GM21381 (cell line): ENCODE measurements around the gene SKA1.
A peak's percentile ranks its signal among the peaks of the same experiment; 100 is the strongest.

Experiments
- ATAC-seq: cut with Tn5 transposase; IDR thresholded peaks from one replicate; pipeline ENCODE4 v1.9.1; 2021; ENCODE audit warnings: mild to moderate bottlenecking, moderate library complexity; ENCODE audit not compliant: unreplicated experiment

The SKA1 gene, protein sequence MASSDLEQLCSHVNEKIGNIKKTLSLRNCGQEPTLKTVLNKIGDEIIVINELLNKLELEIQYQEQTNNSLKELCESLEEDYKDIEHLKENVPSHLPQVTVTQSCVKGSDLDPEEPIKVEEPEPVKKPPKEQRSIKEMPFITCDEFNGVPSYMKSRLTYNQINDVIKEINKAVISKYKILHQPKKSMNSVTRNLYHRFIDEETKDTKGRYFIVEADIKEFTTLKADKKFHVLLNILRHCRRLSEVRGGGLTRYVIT

DNA sequence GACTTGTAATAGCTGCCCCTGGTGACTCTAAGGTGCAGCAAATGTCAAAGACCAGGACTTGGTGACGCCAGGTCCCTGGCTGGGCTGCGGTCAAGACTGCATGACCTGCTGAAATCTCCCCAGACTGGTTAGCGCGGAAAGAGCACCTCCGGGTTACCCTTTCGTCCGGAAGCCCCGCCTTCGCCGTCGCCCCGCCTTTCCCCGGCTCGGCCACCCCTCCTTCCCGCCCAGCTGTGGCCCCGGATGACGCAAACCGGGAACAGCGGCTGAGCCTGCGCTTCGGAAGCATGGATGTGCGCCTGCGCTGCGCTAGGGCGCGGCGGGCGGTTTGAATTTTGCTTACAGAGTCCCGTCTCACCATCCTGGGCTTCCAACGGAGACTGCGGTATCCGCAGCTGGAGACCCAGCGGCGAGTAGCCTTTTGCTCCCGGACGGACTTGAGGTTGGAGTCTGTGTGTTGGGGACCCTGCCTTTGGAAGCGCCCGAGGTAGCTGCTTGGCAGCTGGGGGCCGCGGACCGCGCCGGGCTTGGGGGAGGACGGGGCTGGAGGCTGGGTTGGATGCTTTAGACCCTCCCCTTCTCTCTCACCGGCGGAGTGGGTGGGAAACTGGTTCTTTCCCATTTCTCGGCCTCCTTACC is at the start of gene SKA1:
Gene SKA1, plus strand, starts transcription at position 294 of the 639 bp plus-strand sequence. CDS start 785 bp downstream, outside the sequence.
- peak; percentile 96 for ATAC-seq

DNA sequence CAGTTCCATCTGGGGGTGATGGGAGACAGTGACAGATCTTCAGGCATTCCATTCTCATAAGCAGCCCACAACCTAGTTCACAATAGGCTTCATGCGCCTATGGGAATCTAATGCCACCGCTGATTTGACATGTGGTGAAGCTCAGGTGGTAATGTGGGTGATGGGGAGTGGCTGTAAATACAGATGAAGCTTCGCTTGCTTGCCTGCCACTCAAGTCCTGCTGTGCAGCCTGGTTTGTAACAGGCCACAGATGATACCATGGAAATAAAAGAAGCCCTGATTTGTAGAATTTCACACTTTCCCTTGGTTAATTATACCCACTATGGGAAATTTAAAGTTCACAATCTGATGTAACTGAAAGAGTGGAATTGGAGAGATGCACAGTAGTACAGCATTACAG is 46.9 kb upstream of the SKA1 start:
- no peak for ATAC-seq

DNA sequence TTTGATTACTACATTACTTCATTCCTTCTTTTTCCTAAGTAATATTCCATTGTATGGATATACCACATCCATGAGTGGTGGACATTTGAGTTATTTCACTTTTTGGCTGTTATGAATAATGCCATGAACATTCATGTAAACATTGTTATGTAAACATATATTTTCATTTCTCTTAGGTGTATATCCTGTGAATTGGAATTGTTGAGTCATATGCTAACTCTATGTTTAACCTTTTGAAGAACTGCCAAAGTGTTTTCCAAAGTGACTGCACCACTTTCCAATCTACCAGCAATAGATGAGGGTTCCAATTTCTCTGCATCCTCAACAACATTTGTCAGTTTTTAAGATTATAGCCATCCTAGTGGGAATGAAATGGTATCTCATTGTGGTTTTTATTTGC is 44.7 kb upstream of the SKA1 start:
- ATAC-seq: no peak

DNA sequence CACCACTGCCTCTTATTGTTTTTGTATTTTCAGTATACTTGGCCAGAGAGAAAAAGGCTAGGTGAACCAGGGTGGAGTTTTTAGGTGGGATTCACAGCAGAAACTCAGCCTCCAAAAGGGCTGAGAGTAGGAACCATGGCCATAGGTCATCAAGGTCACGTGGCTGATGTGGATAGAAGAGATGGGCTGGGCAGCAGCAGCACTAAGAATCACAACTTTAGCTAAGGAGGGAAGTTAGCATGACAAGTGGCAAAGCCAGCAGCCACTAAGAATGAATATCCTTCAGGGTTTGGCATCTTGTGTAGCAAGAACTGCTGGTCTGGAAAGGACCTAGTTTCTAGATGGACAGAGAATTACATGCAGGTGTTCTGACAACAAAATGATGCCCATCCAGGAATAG is 43.2 kb upstream of the SKA1 start:
- ATAC-seq: no peak

DNA sequence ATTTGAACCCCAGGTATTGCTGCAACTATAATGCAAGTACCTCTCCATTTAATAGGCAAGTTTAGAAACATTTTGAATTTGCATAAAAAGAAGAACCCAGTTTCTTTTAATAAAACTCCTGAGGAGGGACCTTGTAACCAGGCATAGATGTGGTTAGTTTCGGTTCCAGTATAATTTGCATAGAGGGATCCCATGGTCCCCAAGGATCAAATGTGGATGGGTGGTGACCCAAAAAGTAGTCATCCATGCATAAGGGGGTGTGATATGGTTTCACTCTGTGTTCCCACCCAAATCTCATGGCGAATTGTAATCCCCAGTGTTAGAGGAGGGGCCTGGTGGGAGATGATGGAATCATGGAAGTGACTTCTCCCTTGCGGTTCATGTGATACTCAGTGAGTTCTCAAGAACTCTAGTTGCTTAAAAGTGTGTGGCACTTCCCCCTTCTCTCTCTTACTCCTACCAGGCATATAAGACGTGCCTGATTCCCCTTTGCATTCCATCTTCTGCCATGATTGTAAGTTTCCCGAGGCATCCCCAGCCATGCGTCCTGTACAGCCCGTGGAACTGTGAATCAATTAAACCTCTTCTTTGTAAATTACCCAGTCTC is 40.2 kb upstream of the SKA1 start:
- ATAC-seq: peak; percentile 73

DNA sequence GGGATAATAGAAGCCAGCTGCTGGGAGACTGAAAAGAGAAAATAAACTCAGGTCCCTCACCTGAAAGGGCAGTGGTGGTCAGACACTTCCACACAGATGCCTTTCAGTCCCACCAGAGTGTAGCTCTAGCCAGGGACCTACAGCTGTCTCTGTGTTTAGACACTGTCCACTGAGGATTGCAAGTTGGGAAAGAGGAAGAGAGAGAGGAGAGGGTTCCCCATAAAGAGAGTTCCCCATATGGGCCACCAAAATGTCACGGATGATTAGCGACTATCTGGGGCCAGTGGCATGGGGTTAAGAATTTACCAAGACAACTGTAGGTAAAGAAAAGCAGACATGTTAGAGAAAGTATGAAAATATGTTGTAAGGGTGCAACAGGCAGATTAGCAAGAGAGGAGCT is 36.7 kb upstream of the SKA1 start:
- ATAC-seq: no peak

DNA sequence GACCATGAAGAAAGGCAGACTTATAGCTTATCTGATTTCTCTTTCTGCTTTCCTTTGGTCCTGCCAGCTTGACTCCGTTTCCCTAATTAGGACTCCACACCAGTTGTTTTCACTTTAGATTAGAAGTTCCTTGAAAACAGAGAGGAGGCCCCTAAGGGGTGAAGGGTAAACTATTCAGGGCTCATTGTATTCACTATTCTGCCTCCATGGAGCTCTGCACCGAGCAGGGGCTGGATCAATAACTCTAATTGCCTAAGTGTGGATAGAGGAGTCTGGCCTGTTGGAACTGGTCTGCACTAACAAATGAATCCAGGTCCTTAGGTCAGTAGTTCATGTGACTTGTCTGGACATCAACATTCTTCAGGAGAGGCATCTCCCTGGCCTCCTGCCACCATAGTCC is 36.1 kb upstream of the SKA1 start:
- ATAC-seq: no peak

DNA sequence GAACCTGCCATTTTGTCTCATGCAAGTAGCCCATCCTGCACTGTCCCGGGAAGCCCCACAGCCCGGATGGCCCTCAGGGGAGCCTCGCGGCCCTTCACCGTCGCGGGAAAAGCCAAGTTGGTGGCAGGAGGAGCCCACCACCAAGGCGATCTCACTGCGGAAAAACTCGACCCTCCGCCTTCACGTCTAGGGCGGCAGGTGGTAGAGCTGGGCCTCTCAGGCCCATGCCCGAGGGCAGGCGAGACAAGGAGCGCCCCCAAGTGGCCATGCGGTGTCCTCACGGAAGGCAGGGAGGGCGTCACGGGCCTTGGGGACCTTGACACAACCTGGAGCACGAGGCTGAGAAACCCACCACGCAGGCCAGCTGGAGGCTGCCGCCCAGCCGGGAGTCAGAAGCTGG is 34.8 kb upstream of the SKA1 start:
- no peak for ATAC-seq

DNA sequence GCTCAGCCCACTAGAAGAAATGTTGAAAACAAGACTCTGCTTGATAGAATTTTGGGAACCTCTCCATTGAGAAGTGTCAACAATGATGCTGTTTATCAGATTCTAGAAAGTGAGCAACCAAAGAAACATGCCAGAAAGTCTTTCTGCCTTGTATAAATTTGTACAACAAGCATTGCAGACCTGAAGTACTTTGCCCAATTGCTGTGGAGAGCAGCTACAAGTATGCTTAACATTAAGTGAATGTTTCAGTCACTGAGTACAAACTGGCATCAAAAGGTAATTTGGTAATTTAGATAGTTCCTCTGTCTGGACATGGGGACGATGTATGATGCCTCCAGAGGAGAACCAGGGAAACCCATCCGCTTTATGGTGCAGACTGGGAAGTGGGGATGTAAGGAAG is 33.4 kb upstream of the SKA1 start:
- ATAC-seq: no peak

DNA sequence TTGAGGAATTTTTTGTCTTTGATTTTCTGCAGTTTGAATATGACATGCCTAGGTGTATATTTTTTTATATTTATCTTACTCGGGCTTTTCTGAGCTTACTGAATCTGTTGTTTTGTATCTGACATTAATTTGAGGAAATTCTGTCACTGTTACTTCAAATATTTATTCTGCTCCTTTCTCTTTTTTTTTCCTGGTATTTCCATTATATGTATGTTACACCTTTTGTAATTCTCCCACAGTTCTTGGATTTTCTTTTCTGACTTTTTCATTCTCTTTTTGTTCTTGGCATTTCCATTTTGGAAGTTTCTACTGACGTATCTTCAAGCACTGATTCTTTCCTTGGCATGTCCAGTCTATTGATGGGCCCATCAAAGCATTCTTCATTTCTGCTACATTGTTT is 24.1 kb upstream of the SKA1 start:
- ATAC-seq: no peak

DNA sequence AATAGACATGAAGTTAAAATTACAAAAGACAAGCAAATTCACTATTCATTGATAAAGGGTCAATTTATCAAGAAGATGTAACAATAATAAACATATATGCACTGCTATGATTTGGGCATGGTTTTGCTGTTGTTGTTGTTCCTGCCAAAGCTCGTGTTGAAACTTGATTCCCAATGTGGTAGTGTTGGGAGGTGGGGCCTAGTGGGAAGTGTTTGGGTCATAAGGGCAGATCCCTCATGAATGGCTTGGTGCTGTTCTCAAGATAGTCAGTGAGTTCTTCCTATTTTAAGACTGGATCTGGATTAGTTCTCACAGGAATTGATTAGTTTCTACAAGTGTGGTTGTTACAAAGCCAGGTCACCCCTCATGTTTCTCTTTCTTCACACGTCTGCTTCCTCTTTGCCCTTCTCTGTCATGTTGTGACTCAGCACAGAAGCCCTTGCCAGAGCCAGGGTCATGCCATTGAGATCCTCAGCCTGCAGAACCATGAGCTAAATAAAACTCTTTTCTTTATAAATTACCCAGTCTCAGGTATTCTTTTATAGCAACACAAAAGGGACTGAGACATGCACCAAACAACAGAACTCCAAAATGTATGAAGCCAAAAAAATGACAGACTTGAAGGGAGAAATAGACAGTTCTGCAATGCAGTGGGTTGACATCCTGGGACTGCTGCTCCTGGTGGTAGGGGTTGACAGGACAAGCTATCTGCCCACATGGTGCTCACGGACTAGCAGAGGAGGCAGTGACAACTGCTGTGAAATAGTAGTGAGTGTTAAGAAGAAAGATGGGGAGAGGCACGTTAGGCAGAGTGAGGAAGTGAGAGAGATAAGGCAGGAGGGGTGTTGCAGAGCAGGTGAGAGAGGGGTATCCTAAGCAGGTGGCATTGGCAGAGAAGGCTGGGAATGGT is 18.6 kb upstream of the SKA1 start:
- peak; percentile 77 for ATAC-seq

DNA sequence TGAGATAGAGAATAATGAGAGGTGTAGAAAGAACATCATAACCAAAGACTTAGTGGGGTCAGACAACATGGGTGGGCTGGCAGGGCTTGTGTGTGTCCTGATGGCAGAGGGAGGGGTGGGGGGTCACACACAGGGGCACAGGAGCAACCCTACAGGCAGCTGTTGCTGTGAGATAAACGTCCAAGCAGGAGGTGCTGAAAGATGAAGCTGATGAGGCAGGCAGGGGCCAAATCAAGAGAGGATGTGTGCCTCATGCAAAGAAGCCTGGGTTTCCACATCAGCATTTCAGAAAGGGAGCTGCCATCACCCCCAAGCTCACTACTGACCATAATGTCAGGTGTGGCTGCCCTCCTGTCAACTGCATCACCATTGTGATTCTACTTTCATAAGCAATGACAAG is 16.0 kb upstream of the SKA1 start:
- ATAC-seq: no peak

DNA sequence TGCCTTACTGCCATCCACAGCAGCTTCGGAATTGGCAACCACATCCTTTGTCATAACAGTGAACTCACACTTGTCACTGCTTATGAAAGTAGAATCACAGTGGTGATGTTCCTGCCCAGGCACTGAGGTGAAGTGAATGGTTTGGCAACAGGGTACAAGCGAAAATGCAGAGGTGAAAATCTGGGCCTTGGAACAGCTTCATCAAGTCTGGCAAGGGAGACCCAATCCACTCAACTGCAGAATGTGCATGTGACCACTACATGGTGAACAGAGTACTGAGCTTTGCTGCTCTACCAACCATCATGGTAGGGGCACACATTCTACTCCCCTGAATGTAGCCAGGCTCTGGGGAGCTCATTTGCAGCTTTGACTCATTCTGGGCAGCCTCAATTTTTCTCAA is 15.0 kb upstream of the SKA1 start:
- ATAC-seq: no peak

DNA sequence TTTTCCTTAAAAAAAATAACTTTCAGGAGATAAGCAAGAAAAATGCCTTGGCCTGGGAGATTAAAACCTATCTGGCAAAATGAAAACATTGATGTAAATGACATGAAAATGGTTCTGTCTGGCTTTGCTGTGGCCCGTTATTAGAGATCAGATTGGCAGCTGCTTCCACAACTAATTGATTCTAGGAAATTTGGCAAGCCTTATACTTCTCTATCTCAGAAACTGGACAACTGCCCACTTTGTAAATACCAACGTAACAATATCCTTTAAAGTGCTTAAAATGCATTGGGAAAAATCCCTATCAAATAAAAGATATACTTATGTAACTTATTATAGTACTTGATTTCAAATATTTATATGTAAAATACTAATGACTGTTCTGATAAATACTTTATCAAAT is 14.2 kb upstream of the SKA1 start:
- no peak for ATAC-seq

DNA sequence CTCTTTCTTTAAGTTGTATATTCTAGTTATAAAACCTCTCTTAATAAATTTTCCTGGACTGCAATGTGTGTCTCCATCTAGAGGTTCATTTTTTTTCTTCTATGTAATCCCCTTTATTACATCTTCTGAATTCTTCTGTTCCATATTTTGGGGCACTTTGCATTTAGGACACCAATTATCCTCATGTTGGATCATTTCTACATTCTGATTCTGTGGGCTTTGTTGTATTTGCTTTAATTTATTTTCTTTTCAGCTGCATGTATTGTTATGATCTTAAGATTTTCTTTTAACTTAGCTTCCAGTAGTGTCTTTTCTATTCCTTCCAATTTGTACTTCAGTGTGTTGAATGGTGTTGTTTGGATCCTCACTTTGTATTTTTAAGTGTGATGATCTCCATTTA is 5.2 kb upstream of the SKA1 start:
- ATAC-seq: no peak

DNA sequence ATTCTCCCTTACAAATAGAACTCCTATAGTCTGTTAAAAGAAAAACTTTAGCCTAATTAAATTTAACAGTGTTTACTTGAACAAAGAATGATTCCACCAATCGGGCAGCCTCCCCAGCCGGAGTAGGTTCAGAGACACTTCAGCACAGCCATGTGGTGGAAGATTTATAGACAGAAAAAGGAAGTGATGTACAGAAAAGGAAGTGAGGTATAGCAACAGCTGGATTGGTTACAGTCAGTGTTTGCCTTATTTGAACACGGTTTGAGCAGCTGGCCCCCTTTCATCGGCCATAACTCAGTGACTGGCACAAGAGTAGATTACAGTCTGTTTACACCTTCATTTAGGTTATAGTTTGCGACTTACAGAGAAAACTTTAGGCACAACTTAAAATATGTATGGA is 2.1 kb upstream of the SKA1 start:
- ATAC-seq: no peak

DNA sequence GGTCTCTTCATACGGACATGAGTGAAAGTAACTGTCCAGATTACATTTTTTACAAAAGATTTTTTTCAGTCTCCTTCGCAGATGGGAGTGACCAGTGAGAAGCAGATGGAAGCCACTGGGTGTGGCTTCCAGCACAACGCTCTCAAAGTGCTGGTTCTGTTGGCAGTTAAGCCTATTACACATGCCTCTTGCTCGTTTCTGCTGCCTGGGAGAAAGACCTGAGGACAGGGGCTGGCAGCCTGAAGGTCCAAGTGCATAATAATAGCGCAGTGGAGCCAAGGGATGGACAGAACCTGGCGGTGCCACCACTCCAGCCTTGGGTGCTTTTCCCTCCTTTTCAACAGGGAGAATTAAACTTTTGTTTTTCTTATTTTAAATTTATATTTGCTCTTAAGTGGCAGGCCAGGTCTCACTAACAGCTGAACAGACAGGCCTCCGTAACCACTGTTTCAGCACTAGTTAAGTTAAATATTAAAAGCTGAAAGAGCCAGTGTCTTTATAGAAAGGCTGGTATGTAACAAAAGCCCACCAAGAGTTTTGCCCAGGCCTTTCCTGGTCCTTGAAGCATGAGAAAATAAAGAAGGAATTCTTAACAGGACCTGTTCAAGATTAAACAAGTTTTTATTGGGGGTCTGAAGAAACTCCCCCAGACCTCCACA is 1.2 kb upstream of the SKA1 start:
- no peak for ATAC-seq

DNA sequence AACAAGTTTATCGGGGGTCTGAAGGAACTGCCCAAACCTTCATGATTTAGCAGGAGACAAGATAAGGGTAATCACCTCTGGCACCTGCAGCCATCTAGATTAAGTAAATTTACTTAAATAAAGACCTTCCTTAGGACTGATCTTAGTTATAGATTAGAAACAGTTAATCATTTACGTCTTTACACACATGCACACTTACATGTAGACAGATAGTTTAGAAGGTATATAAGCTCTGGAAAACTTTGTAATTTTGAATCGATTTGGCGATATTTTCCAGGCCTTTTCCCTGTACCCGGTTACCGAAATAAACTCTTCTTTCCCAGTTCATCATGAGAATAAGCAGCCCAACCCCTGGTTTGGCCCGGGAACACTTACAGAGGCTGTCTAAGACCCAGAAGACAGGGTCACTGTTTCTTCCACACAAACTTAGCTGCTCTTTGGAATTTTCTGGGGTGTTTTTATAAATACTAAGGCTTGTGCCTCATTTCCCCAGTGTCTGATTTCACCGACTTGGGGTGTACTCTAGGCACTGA is 560 bp upstream of the SKA1 start:
- no peak for ATAC-seq

DNA sequence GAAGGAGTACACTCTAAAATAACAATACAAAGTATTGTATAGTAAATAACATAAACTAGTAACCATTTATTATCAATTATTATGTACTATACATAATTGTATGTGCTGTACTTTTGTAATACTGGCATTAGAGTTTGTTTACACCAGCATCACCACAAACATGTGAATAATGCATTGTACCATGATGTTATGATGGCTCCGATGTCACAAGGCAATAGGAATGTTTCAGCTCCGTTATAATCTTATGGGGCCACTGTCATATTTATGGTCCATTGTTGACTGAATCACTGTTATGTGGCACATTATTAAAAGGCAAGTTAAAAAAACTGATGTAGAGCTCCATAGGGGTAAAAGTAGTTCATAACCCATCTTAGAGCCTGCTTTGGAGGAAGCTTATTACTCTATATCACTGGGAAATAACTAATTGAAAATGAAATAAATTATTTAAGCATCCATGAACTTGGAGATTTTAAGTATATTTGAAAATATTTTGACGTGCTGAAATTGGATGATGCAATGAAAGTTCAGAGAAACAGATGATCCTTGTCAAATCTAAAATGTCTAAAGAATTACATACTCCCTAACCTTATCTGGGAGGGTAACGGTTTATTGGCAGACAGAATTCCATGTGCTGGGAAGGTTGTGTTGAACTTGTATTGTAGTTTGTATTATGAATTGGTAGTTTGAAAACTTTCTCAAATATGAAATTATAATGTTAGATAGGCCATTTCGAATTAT is 2.4 kb downstream of the SKA1 start:
- ATAC-seq: no peak

DNA sequence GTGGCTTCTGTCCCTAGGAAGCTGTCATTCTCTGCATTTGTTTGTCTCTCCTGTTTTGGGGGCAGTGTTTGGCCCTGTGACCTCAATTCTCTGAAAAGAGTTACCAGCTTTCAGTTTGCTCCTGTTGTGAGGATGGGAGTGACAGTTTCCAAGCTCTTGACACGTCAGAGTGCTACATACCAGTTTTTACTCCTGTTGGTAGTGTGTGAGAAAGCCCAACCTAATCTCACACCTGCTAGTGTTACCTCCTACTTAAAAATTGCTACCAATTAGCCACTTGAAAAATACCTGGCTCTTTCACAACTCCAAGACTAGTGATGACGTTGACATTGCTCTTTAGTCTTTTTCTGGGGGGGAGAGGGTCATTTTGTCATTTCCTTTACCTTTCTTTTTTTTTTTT is 14.1 kb downstream of the SKA1 start:
- ATAC-seq: no peak
